Right atrium auricular region (tissue), 2 donors: ENCODE results near the gene IPO5. TPM values are rescaled to one million over a fixed set of nuclear protein-coding genes. Genes with fewer than 3 reads are reported as not detected.

Source experiments
- DNase-seq: peaks from one replicate; pipeline ENCODE4 v3.0.0-alpha.2; 2019; ENCODE audit warnings: low spot score
- H3K27ac ChIP-seq, 2 donors: fragments of 200-600 bp; sonication (generic); 1 replicate in 1 of 2; 2 replicates in 1 of 2; pipeline ENCODE4 v1.5.1; 2016 to 2019
- H3K27me3 ChIP-seq, 2 donors: fragments of 200-600 bp; sonication (generic); one replicate each; pipeline versions ENCODE4 v1.5.1 to v1.6.0; 2017 to 2019
- H3K36me3 ChIP-seq: fragments of 200-600 bp; sonication (generic); one replicate; pipeline ENCODE4 v1.5.1; 2016
- H3K4me1 ChIP-seq, 2 donors: fragments of 200-600 bp; sonication (generic); one replicate each; pipeline versions ENCODE4 v1.5.1 to v1.6.0; 2017 to 2019
- H3K4me3 ChIP-seq, 2 donors: fragments of 200-600 bp; sonication (generic); 1 replicate in 1 of 2; 2 replicates in 1 of 2; pipeline ENCODE4 v1.5.1; 2017 to 2019; ENCODE audit warnings: mild to moderate bottlenecking in 1 of 2, moderate library complexity in 1 of 2
- H3K9me3 ChIP-seq, 2 donors: fragments of 200-600 bp; sonication (generic); one replicate each; pipeline ENCODE4 v1.5.1; 2019
- CTCF ChIP-seq, 2 donors: fragments of 200-600 bp; sonication (generic); IDR thresholded peaks; one replicate each; pipeline ENCODE4 v1.5.1; 2019; ENCODE audit warnings: antibody characterized with exemption in 2 of 2
- total RNA-seq, 2 donors: library from RNA; depleted of rRNA; stranded (reverse); fragments of >200 nt; gene quantifications; one replicate each; pipeline ENCODE4 v1.1.0, GENCODE V29; 2016

The IPO5 gene
- 10 to 100 TPM; 58.2 to 87.4 TPM for total RNA-seq

- H3K36me3 ChIP-seq: no peaks in the 10 kb centered on the region
- no peaks in the 10 kb centered on the region for H3K27me3 ChIP-seq
Observed at GRCh38 chr13:97953376-97953970, at the start of gene IPO5. IPO5 (plus strand) TSS chr13:97953675; CDS start chr13:97976697, 23,022 bp downstream.

GRCh38 chr13:97904059-97904458 lies 49.4 kb upstream of the IPO5 start:
- no peak overlapping the region for H3K4me3 ChIP-seq
- DNase-seq: no peak
- H3K36me3 ChIP-seq: no peaks in the 10 kb centered on the region
- TF ChIP-seq CTCF (IDR thresholded peaks at IDR 0.05): no peak
- no peaks in the 10 kb centered on the region for H3K27me3 ChIP-seq
- no peaks in the 10 kb centered on the region for H3K9me3 ChIP-seq
- H3K27ac ChIP-seq: no peak overlapping the region
- no peaks in the 10 kb centered on the region for H3K4me1 ChIP-seq

More at GRCh38 chr13:97953376-97953970, at the start of gene IPO5:
- DNase-seq: no peak
- no peak for TF ChIP-seq CTCF (IDR thresholded peaks at IDR 0.05)
- Histone ChIP-seq H3K27ac (no peak within 1 kb of the TSS), H3K4me1 (no peaks in the 10 kb centered on the region), H3K4me3 (no peak within 1 kb of the TSS), H3K9me3 (no peaks in the 10 kb centered on the region)

GRCh38 chr13:97905517-97905916 lies 48.0 kb upstream of the IPO5 start:
- H3K9me3 ChIP-seq: no peaks in the 10 kb centered on the region
- no peak for TF ChIP-seq CTCF (IDR thresholded peaks at IDR 0.05)
- no peaks in the 10 kb centered on the region for H3K36me3 ChIP-seq
- no peak overlapping the region for H3K4me3 ChIP-seq
- no peak overlapping the region for H3K27ac ChIP-seq
- H3K27me3 ChIP-seq: no peaks in the 10 kb centered on the region
- H3K4me1 ChIP-seq: no peaks in the 10 kb centered on the region
- DNase-seq: no peak

- DNase-seq: no peak
- Histone ChIP-seq H3K9me3 (peaks cover 0 to 11% of the 10 kb centered on the region in 2 donors), H3K4me1 (no peaks in the 10 kb centered on the region), H3K27me3 (no peaks in the 10 kb centered on the region), H3K27ac (no peak overlapping the region), H3K36me3 (no peaks in the 10 kb centered on the region), H3K4me3 (no peak overlapping the region)
- peak in 1 of 2 donors; percentile 47 for TF ChIP-seq CTCF (IDR thresholded peaks at IDR 0.05)
Observed at GRCh38 chr13:97911311-97912138, 42.0 kb upstream of the IPO5 start.

- peaks cover 0 to 11% of the 10 kb centered on the region in 2 donors for H3K9me3 ChIP-seq
- H3K4me3 ChIP-seq: no peak overlapping the region
- no peak for DNase-seq
- no peaks in the 10 kb centered on the region for H3K27me3 ChIP-seq
- H3K36me3 ChIP-seq: no peaks in the 10 kb centered on the region
- no peak overlapping the region for H3K27ac ChIP-seq
- no peak for TF ChIP-seq CTCF (IDR thresholded peaks at IDR 0.05)
- H3K4me1 ChIP-seq: no peaks in the 10 kb centered on the region
Observed at GRCh38 chr13:97912139-97912535, 41.3 kb upstream of the IPO5 start.
